Measurements from ENCODE around the gene SURF1. TPM values are rescaled to one million over a fixed set of nuclear protein-coding genes. Genes with fewer than 3 reads are reported as not detected.

The SURF1 gene
- total RNA-seq, 2 donors from 2014 or later: 45.1 to 54.4 TPM

GRCh38 chr9:133404454-133405002 is 48.2 kb upstream of the SURF1 start:
- H3K27ac Mint-ChIP-seq: no peak overlapping the region
- no peaks in the 10 kb centered on the region for H3K9me3 Mint-ChIP-seq
- WGBS, 2 experiments (ENCODE audit: insufficient coverage in 1 of 2, insufficient read length in 1 of 2): 94 to 95% methylated on average over 6 to 12 of the region's 12 CpGs

DNA sequence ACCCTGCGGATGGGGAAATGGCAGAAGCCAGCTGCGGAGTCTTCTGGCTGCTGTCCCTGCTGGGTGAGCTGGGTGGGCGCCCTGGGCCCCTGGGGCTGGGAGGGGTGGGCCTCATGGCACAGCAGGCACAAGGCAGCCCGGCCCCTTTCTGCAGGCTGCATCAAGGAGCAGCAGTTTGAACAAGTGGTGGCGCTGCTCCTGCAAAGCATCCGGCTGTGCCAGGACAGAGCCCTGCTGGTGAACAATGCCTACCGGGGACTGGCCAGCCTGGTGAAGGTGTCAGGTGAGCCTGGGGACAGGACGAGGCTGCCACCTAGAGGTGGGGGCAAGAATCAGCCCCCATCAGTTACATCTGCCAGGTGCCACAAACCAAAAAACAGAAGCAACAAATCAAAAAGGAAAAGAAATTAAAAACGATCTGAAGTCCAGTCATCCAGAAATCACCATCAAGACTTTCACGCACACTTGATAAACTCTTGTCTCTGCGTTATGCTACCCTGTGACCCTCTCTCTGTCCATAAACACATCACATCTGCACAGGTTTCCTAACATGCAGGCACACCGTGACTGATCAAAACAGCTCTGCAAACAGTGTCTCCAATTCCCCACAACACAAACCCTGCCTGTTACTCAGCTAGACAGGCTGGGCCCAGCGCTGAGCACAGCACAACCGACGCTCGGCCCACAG is 47.6 kb upstream of the SURF1 start:
- Mint-ChIP-seq H3K4me3 (no peak overlapping the region), H3K27ac (no peak overlapping the region), H3K4me1 (no peaks in the 10 kb centered on the region), H3K27me3 (ENCODE audit: insufficient read depth) (no peaks in the 10 kb centered on the region), H3K9me3 (no peaks in the 10 kb centered on the region), H3K36me3 (ENCODE audit: low read depth) (peaks cover 35% of the 10 kb centered on the region)
- H3K9me3 ChIP-seq (ENCODE audit: control insufficient read depth, low read length): no peaks in the 10 kb centered on the region
- H3K4me3 ChIP-seq (ENCODE audit: low read length): no peak overlapping the region
- H3K36me3 ChIP-seq (ENCODE audit: control insufficient read depth, insufficient read depth, low read length): peaks cover 29% of the 10 kb centered on the region
- H3K4me1 ChIP-seq (ENCODE audit: control insufficient read depth, insufficient read depth, low read length): no peaks in the 10 kb centered on the region
- WGBS, 2 experiments (ENCODE audit: insufficient coverage in 1 of 2, insufficient read length in 1 of 2): 83 to 86% methylated on average over 10 to 16 of the region's 16 CpGs
- peak; percentile 78 for TF ChIP-seq CTCF (conservative IDR thresholded peaks at IDR 0.05)
- peak; percentile 86 for DNase-seq
- no peak overlapping the region for H3K27ac ChIP-seq (ENCODE audit: low read depth, low read length)
- no peak overlapping the region for H3K9ac ChIP-seq (ENCODE audit: extremely low read depth, low read length, poor library complexity, severe bottlenecking)
- H3K27me3 ChIP-seq (ENCODE audit: control insufficient read depth, insufficient read depth, low read length, poor library complexity, severe bottlenecking): no peaks in the 10 kb centered on the region

More at GRCh38 chr9:133404454-133405002, 48.2 kb upstream of the SURF1 start:
- H3K9ac ChIP-seq (ENCODE audit: extremely low read depth, low read length, poor library complexity, severe bottlenecking): no peak overlapping the region
- no peak overlapping the region for H3K4me3 ChIP-seq (ENCODE audit: low read length)
- H3K4me1 ChIP-seq (ENCODE audit: control insufficient read depth, insufficient read depth, low read length): no peaks in the 10 kb centered on the region
- no peaks in the 10 kb centered on the region for H3K9me3 ChIP-seq (ENCODE audit: control insufficient read depth, low read length)
- no peaks in the 10 kb centered on the region for H3K27me3 ChIP-seq (ENCODE audit: control insufficient read depth, insufficient read depth, low read length, poor library complexity, severe bottlenecking)
- H3K27ac ChIP-seq (ENCODE audit: low read depth, low read length): no peak overlapping the region
- TF ChIP-seq CTCF (conservative IDR thresholded peaks at IDR 0.05): no peak
- H3K36me3 Mint-ChIP-seq (ENCODE audit: low read depth): peaks cover 37% of the 10 kb centered on the region
- no peaks in the 10 kb centered on the region for H3K27me3 Mint-ChIP-seq (ENCODE audit: insufficient read depth)
- H3K4me1 Mint-ChIP-seq: no peaks in the 10 kb centered on the region
- no peak overlapping the region for H3K4me3 Mint-ChIP-seq
- no peak for DNase-seq
- H3K36me3 ChIP-seq (ENCODE audit: control insufficient read depth, insufficient read depth, low read length): peaks cover 33% of the 10 kb centered on the region

DNA sequence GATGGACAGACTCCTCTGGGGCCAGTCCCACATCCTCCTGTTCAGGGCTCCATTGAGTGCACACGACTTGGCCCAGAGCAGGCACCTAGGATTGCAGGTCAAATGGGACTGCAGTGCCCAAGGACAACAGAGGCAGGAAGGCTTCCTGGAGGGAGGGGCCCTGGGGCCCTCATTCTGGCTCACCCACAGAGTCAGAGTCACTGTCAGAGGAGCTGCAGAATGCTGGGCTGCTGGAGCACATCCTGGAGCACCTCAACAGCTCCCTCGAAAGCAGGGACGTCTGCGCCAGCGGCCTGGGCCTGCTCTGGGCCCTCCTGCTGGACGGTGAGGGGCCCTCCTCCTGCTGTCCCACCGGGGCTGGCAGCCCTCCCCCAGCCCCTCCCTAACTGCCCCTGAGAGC is 46.4 kb upstream of the SURF1 start:
- Histone ChIP-seq H3K9ac (ENCODE audit: extremely low read depth, low read length, poor library complexity, severe bottlenecking) (no peak overlapping the region), H3K27ac (ENCODE audit: low read depth, low read length) (no peak overlapping the region), H3K9me3 (ENCODE audit: control insufficient read depth, low read length) (no peaks in the 10 kb centered on the region), H3K27me3 (ENCODE audit: control insufficient read depth, insufficient read depth, low read length, poor library complexity, severe bottlenecking) (no peaks in the 10 kb centered on the region), H3K4me1 (ENCODE audit: control insufficient read depth, insufficient read depth, low read length) (no peaks in the 10 kb centered on the region), H3K4me3 (ENCODE audit: low read length) (no peak overlapping the region), H3K36me3 (ENCODE audit: control insufficient read depth, insufficient read depth, low read length) (peaks cover 26% of the 10 kb centered on the region)
- Mint-ChIP-seq H3K9me3 (no peaks in the 10 kb centered on the region), H3K4me1 (no peaks in the 10 kb centered on the region), H3K4me3 (no peak overlapping the region), H3K27ac (no peak overlapping the region), H3K36me3 (ENCODE audit: low read depth) (peaks cover 31% of the 10 kb centered on the region), H3K27me3 (ENCODE audit: insufficient read depth) (no peaks in the 10 kb centered on the region)
- WGBS, 2 experiments (ENCODE audit: insufficient coverage in 1 of 2, insufficient read length in 1 of 2): 90 to 95% methylated on average over 7 of the region's 7 CpGs
- TF ChIP-seq CTCF (conservative IDR thresholded peaks at IDR 0.05): no peak
- no peak for DNase-seq

Measured in endodermal cell (in vitro differentiated cells).